Measurements from ENCODE around the gene FAM107A. TPM values are rescaled to one million over a fixed set of nuclear protein-coding genes. Genes with fewer than 3 reads are reported as not detected.
A peak's percentile ranks its signal among the peaks of the same experiment; 100 is the strongest.

The FAM107A gene
- total and polyA plus RNA-seq, 2 of the 13 experiments (the other 11 are each of a cell fraction or from before 2014, with no cell fraction given), result not detected

GRCh38 chr3:58535531-58536500 is 41.4 kb downstream of the FAM107A start (continued):
- TF ChIP-seq GMEB1 (CRISPR knock-in tag; IDR thresholded peaks at IDR 0.05; ENCODE audit: borderline replicate concordance) (peak; percentile 46; the same call in 1 of the 2 replicates), RCOR2 (CRISPR knock-in tag; IDR thresholded peaks at IDR 0.05) (peak; percentile 87), ZNF574 (CRISPR knock-in tag; IDR thresholded peaks at IDR 0.05) (peak; percentile 60; the same call in 1 of the 2 replicates), ZBTB4 (CRISPR knock-in tag; IDR thresholded peaks at IDR 0.05; ENCODE audit: borderline replicate concordance) (peak; percentile 61; the same call in 1 of the 2 replicates), E2F2 (CRISPR knock-in tag; IDR thresholded peaks at IDR 0.05; ENCODE audit: borderline replicate concordance) (no peak), SP4 (CRISPR knock-in tag; IDR thresholded peaks at IDR 0.05) (peak; percentile 62), HES4 (CRISPR knock-in tag; IDR thresholded peaks at IDR 0.05; ENCODE audit: borderline replicate concordance) (no peak), TBP (CRISPR knock-in tag; IDR thresholded peaks at IDR 0.05) (no peak), TGIF2 (CRISPR knock-in tag; IDR thresholded peaks at IDR 0.05) (peak; percentile 19), THAP11 (CRISPR knock-in tag; IDR thresholded peaks at IDR 0.05) (peak; percentile 81), ZSCAN25 (CRISPR knock-in tag; IDR thresholded peaks at IDR 0.05) (peak; percentile 60; the same call in 1 of the 2 replicates), ZNF550 (CRISPR knock-in tag; IDR thresholded peaks at IDR 0.05; ENCODE audit: borderline replicate concordance) (no peak), ADNP (CRISPR knock-in tag; IDR thresholded peaks at IDR 0.05) (no peak), YEATS4 (CRISPR knock-in tag; IDR thresholded peaks at IDR 0.05; ENCODE audit: borderline replicate concordance) (peak; percentile 69; the same call in 1 of the 2 replicates), ZNF431 (CRISPR knock-in tag; IDR thresholded peaks at IDR 0.05; ENCODE audit: borderline replicate concordance, low read depth) (peak; percentile 39; the same call in 1 of the 2 replicates), CC2D1A (CRISPR knock-in tag; IDR thresholded peaks at IDR 0.05) (peak; percentile 80; the same call in 1 of the 2 replicates), ZNF879 (CRISPR knock-in tag; IDR thresholded peaks at IDR 0.05) (no peak), SAP130 (CRISPR knock-in tag; IDR thresholded peaks at IDR 0.05; ENCODE audit: low read depth) (peak; percentile 81), SMARCE1 (IDR thresholded peaks at IDR 0.05; ENCODE audit: borderline replicate concordance) (no peak), NRL (CRISPR knock-in tag; IDR thresholded peaks at IDR 0.05; ENCODE audit: borderline replicate concordance) (peak; percentile 9; the same call in 1 of the 2 replicates)

All from HepG2 (cell line).